Smooth muscle cell (in vitro differentiated cells): ENCODE measurements around the gene CENPO. TPM values are rescaled to one million over a fixed set of nuclear protein-coding genes. Genes with fewer than 3 reads are reported as not detected.

Source experiments
- DNase-seq: peaks from one replicate; lab custom pipeline; 2025; ENCODE audit not compliant: unreplicated experiment; lab: John Stamatoyannopoulos, UW
- H2AFZ ChIP-seq: fragments of 200-600 bp; sonication (generic); 2 replicates; pipeline ENCODE4 v1.6.0; 2016; ENCODE audit warnings: antibody characterized with exemption, low read depth, mild to moderate bottlenecking
- H3F3A ChIP-seq: fragments of 200-600 bp; sonication (generic); 2 replicates; pipeline ENCODE4 v1.6.0; 2017; ENCODE audit warnings: antibody characterized with exemption, low read depth
- H3K27ac ChIP-seq: fragments of 200-600 bp; sonication (generic); 2 replicates; pipeline ENCODE4 v1.5.1; 2016; ENCODE audit warnings: low read depth, mild to moderate bottlenecking
- H3K27me3 ChIP-seq: fragments of 200-600 bp; sonication (generic); 2 replicates; pipeline ENCODE4 v1.6.1; 2016; ENCODE audit warnings: low read depth, mild to moderate bottlenecking
- H3K36me3 ChIP-seq: fragments of 200-600 bp; sonication (generic); 2 replicates; pipeline ENCODE4 v1.5.1; 2016; ENCODE audit warnings: low read depth
- H3K4me1 ChIP-seq: fragments of 200-600 bp; sonication (generic); 2 replicates; pipeline ENCODE4 v1.5.1; 2016; ENCODE audit warnings: low read depth
- H3K4me2 ChIP-seq: fragments of 200-600 bp; sonication (generic); 2 replicates; pipeline ENCODE4 v1.6.0; 2016; ENCODE audit warnings: mild to moderate bottlenecking
- H3K4me3 ChIP-seq: fragments of 200-600 bp; sonication (generic); 2 replicates; pipeline ENCODE4 v1.5.1; 2016; ENCODE audit warnings: mild to moderate bottlenecking
- H3K79me2 ChIP-seq: fragments of 200-600 bp; sonication (generic); 2 replicates; pipeline ENCODE4 v1.6.0; 2016; ENCODE audit warnings: low read depth, mild to moderate bottlenecking
- H3K9ac ChIP-seq: fragments of 200-600 bp; sonication (generic); 2 replicates; pipeline ENCODE4 v1.6.0; 2016; ENCODE audit warnings: low read depth
- H3K9me3 ChIP-seq: fragments of 200-600 bp; sonication (generic); replicated peaks from 2 replicates; pipeline ENCODE4 v1.5.1; 2016; ENCODE audit warnings: low read depth
- H4K20me1 ChIP-seq: fragments of 200-600 bp; sonication (generic); 2 replicates; pipeline ENCODE4 v1.6.0; 2016; ENCODE audit warnings: low read depth
- WGBS: methylation state at CpG from one replicate; pipeline ENCODE4 v1.1.7; 2016; ENCODE audit warnings: low lambda C conversion rate; 5-methylcytosine and 5-hydroxymethylcytosine counted together
- polyA plus RNA-seq: library from polyadenylated mRNA; unstranded; fragments of >200 nt; fragmentation: Nextera tagmentation; extraction: Ambion mirVana; gene quantifications from 2 replicates; pipeline ENCODE4 v1.2.1, GENCODE V29; 2016
- total RNA-seq: library from RNA; depleted of rRNA; stranded (reverse); fragments of >200 nt; gene quantifications from 2 replicates; pipeline ENCODE4 v1.2.3, GENCODE V29; 2014
- TF ChIP-seq, protein P1 (sequence below): fragments of 200-600 bp; sonication (generic); IDR thresholded peaks from 2 replicates; pipeline ENCODE4 v1.5.1; 2017; ENCODE audit warnings: borderline replicate concordance, mild to moderate bottlenecking, antibody characterized with exemption; ENCODE audit not compliant: insufficient read depth, poor library complexity, severe bottlenecking

CENPO gene
- total and polyA plus RNA-seq, 2 experiments from 2014 or later: 14.1 to 15.3 TPM

DNA sequence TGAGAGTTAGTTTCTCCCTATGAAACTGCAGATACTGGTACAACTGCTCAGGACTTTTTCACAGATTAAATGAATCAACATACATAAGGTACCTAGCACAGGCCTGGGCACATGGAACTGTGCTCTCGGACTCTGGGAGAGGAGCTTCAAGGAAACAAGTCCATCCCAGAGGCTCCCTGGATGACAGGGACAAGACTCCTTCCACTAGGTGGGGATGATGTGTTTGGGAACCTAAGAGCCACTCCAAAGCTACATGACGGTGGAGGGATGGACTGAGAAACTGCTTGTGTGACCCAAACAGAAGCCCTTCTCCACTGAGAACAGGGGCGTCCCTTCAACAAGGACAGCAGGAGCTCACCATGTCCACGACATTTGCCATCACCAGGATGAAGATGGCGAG lies 37.1 kb downstream of the CENPO start:
- Histone ChIP-seq H3K9ac (no peak overlapping the region), H3K79me2 (no peaks in the 10 kb centered on the region), H3K36me3 (no peaks in the 10 kb centered on the region), H3F3A (no peaks in the 10 kb centered on the region), H4K20me1 (no peaks in the 10 kb centered on the region), H3K9me3 (no peaks in the 10 kb centered on the region), H3K4me1 (peaks cover 12% of the 10 kb centered on the region), H3K27me3 (no peaks in the 10 kb centered on the region), H3K4me2 (no peak overlapping the region), H2AFZ (no peak overlapping the region), H3K27ac (no peak overlapping the region), H3K4me3 (no peak overlapping the region)
- TF ChIP-seq, protein P1, sequence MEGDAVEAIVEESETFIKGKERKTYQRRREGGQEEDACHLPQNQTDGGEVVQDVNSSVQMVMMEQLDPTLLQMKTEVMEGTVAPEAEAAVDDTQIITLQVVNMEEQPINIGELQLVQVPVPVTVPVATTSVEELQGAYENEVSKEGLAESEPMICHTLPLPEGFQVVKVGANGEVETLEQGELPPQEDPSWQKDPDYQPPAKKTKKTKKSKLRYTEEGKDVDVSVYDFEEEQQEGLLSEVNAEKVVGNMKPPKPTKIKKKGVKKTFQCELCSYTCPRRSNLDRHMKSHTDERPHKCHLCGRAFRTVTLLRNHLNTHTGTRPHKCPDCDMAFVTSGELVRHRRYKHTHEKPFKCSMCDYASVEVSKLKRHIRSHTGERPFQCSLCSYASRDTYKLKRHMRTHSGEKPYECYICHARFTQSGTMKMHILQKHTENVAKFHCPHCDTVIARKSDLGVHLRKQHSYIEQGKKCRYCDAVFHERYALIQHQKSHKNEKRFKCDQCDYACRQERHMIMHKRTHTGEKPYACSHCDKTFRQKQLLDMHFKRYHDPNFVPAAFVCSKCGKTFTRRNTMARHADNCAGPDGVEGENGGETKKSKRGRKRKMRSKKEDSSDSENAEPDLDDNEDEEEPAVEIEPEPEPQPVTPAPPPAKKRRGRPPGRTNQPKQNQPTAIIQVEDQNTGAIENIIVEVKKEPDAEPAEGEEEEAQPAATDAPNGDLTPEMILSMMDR: no peak
- 92% methylated on average over 5 of the region's 5 CpGs for WGBS
- DNase-seq: no peak

DNA sequence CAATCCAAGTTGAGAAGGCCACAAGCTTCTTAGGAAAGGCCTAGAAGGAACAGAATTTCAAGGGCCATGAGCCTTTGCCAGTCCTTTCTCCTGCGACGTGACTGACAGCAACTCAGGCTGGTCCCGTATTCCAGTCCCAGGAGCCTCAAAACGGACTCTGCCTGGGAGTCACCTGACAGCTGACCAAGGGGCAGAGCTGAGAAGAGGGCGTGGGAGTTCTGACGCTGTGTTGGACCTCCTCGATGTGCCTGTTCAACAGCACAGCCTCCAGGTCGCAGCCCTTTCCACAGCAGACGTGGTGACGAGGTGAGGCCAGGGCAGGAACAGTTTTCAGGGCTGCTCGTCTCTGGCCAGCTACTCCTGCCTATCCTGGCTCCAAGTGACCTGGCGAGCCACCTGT lies 37.6 kb downstream of the CENPO start:
- no peak for DNase-seq

DNA sequence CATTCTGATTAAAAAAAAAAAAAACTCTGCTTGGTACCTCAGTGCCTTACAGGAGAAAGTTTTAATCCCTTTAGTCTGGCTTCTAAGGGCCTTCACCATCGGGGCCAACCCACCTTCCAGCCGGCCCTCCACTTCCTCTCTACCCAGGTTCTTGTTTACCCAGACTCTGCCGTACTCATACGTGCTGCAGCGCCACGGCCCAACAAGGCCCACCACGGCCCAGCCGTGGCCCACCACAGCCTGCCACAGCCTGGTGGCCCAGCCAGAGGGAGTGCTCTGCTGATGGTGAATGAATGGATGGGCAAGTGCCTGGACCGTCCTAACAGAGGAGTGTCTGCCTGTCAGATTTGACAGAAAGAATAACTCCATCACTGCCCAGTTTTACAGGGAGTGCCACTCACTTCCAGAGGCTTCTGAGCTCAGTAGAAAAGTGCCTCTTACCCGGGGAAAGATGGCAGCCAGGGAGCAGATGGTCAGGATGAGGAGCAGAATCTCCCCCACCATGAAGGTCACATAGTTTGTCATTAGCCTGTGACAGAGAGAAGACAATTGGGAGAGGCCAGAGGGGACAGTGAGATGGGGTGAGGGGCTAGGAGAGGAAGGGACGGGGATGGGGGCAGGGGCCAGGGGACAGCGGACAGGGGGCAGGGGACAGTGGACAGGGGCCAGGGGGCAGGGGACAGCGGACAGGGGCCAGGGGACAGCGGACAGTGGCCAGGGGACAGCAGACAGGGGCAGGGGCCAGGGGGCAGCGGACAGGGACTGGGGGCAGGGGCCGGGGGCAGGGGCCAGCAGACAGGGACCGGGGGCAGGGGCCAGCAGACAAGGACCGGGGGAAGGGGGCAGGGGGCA lies 38.2 kb downstream of the CENPO start:
- 97% methylated on average over 10 of the region's 18 CpGs for WGBS
- Histone ChIP-seq H3K79me2 (no peaks in the 10 kb centered on the region), H3K27ac (no peak overlapping the region), H3K27me3 (no peaks in the 10 kb centered on the region), H4K20me1 (no peaks in the 10 kb centered on the region), H3K9ac (no peak overlapping the region), H3K36me3 (no peaks in the 10 kb centered on the region), H3K4me3 (no peak overlapping the region), H3K9me3 (no peaks in the 10 kb centered on the region), H2AFZ (no peak overlapping the region), H3K4me2 (no peak overlapping the region), H3K4me1 (peaks cover 12% of the 10 kb centered on the region), H3F3A (no peaks in the 10 kb centered on the region)
- TF ChIP-seq, protein P1: no peak
- no peak for DNase-seq

More for the DNA sequence above, 37.6 kb downstream of the CENPO start:
- no peaks in the 10 kb centered on the region for H4K20me1 ChIP-seq
- TF ChIP-seq, protein P1: no peak
- no peaks in the 10 kb centered on the region for H3K36me3 ChIP-seq
- no peaks in the 10 kb centered on the region for H3K79me2 ChIP-seq
- H3K27ac ChIP-seq: no peak overlapping the region
- WGBS: 96% methylated on average over 12 of the region's 12 CpGs
- no peaks in the 10 kb centered on the region for H3F3A ChIP-seq
- no peaks in the 10 kb centered on the region for H3K9me3 ChIP-seq
- no peak overlapping the region for H3K9ac ChIP-seq
- no peak overlapping the region for H3K4me3 ChIP-seq
- no peaks in the 10 kb centered on the region for H3K27me3 ChIP-seq
- H3K4me2 ChIP-seq: no peak overlapping the region
- peaks cover 12% of the 10 kb centered on the region for H3K4me1 ChIP-seq
- no peak overlapping the region for H2AFZ ChIP-seq

DNA sequence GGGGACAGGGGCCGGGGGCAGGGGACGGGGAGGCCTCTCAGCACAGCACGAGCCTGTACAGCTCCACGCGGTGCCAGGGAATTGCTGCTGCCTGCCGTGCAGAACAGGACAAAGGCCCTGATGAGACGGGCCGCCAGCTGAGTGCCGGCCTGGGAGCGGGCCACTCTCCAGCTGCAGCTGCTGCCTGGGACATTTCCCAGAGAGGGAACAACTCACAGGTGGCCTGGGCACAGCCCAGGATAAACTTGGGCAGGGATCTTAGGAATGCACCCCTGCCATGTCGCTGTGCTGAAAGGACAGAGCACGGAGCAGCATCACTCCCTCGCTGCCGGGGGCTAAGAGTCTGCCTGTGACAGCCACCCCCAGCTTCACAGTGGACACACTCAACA lies 38.8 kb downstream of the CENPO start:
- H4K20me1 ChIP-seq: no peaks in the 10 kb centered on the region
- DNase-seq: no peak
- WGBS: 93% methylated on average over 8 of the region's 14 CpGs

More for the DNA sequence above, 38.8 kb downstream of the CENPO start:
- no peaks in the 10 kb centered on the region for H3K9me3 ChIP-seq
- H3K27ac ChIP-seq: no peak overlapping the region
- TF ChIP-seq, protein P1: no peak
- H2AFZ ChIP-seq: no peak overlapping the region
- H3K4me2 ChIP-seq: no peak overlapping the region
- no peak overlapping the region for H3K4me3 ChIP-seq
- no peaks in the 10 kb centered on the region for H3K36me3 ChIP-seq
- H3F3A ChIP-seq: no peaks in the 10 kb centered on the region
- H3K27me3 ChIP-seq: no peaks in the 10 kb centered on the region
- H3K79me2 ChIP-seq: no peaks in the 10 kb centered on the region
- no peak overlapping the region for H3K9ac ChIP-seq
- peaks cover 12% of the 10 kb centered on the region for H3K4me1 ChIP-seq
